ENCODE measurements around the gene TTC13. TPM values are rescaled to one million over a fixed set of nuclear protein-coding genes. Genes with fewer than 3 reads are reported as not detected.
"Not testable (repeated sequence)": the region's sequence is repeated elsewhere in the genome, so short reads cannot be mapped to it uniquely, and the experiment has no call there.

Gene TTC13
- total RNA-seq, 1 experiment from 2014 or later: 11.9 TPM

GRCh38 chr1:230992100-230992774 is 13.6 kb upstream of the TTC13 start:
- no peak for DNase-seq (ENCODE audit: low read depth)

GRCh38 chr1:230987448-230987847 is 8.8 kb upstream of the TTC13 start:
- no peak for DNase-seq (ENCODE audit: low read depth)

GRCh38 chr1:230986976-230987375 is 8.3 kb upstream of the TTC13 start:
- DNase-seq (ENCODE audit: low read depth): peak; percentile 79

GRCh38 chr1:230985711-230986110 is 7.0 kb upstream of the TTC13 start:
- no peak for DNase-seq (ENCODE audit: low read depth)

- DNase-seq (ENCODE audit: low read depth): not testable (repeated sequence)
These were observed 6.2 kb upstream of the TTC13 start for GRCh38 chr1:230984622-230985515.

GRCh38 chr1:230983811-230984210 is 5.2 kb upstream of the TTC13 start:
- DNase-seq (ENCODE audit: low read depth): no peak

DNA sequence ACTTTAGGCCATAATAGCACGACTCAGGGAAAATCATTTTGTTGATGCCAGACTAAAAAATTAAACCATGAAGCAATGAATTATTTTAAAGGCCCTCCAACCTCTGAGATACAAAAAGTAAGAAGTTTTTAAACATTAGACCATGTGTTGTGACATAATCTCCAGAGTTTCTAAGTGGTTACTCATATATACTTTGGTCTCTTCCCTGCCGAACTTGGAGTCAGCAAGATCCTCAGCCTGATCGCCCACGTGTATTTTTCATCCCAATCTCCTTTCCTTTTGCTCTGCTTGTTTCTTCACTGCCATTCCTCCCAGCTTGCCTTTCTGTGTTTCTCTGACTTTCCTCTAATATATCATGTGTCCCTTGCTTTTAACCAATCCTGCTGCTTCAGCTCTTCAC is 4.0 kb upstream of the TTC13 start:
- no peak for DNase-seq (ENCODE audit: low read depth)

GRCh38 chr1:230979952-230980351 is 1.3 kb upstream of the TTC13 start:
- no peak for DNase-seq (ENCODE audit: low read depth)

DNA sequence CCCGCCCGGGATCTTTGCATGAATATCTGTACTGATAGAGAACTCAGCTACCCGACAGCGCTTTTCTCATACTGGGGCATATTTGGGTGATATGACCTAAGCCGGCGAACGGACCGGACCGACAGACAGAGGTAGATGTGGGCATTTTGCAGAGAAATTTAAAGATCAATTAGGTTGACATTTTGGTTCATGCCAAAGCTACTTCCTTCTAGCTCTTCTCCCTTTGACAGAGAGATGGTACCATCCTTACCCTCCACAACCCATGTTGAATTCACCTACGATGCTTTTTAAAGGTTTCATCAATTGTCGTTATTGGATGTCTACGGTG is 692 bp upstream of the TTC13 start:
- DNase-seq (ENCODE audit: low read depth): no peak

GRCh38 chr1:230977761-230978490 is 735 bp downstream of the TTC13 start:
- peak; percentile 30 for DNase-seq (ENCODE audit: low read depth)

DNA sequence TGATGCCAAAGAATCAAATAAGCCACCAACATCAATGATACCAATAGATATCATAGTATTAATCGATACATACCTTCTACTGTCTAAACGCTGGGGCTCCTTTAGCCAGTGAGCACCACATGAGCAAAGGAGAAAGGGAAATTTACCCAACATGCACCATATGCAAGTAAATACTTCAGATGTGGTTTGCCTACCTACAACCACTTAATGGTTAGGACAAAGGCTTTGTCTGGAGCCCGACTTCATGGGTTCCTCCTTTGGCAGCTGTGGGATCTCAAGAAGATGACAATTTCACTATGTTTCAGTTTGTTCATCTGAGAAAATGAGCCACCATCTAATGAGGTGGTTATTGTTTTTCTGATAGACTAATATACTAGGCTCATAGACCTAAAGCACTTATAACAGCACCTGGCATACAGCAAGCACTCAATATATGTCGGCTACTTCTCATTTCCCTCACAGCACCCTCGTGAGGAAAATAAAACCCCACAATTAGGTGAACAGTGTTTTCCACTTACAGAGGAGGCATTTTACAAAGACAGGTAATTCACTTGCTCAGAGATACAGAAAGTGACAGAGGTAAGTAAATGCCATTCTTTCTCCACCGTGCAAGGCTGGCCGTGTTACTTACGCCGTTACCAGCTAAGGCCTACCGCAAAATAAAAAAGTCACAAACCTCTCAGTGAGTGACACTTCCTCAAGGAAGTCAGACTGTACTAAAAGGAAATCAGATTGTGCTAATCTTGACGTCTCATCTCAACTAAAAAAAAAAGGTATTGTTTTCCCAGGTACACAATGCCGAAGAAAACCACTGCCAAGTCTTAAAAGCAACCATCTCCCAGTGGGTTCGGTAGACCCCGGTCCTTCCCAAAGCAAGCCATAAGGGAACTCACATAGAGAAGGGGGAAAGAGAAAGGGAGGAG is 1.6 kb downstream of the TTC13 start:
- no peak for DNase-seq (ENCODE audit: low read depth)

GRCh38 chr1:230976360-230976759 is 2.3 kb downstream of the TTC13 start:
- no peak for DNase-seq (ENCODE audit: low read depth)

DNA sequence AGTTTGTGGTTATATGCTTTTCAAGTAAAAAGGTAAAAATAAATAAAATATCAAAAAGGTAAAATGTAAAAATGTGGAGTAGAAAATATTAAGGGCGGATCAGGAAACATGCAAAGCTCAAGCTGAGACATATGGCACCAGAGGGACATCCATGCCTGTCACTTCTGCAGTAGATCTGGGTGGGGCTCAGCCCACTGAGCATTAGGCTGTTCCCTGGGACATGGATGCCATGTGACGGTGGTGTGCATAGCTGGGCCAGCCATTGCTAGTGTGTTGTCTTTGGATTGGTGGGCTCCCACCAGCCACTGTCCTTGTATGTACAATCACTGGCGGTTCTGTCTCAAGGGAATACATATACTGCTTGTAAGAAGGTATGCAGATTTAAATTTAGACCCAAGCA is 3.0 kb downstream of the TTC13 start:
- no peak for DNase-seq (ENCODE audit: low read depth)

GRCh38 chr1:230972855-230973271 is 5.8 kb downstream of the TTC13 start:
- peak; percentile 38 for DNase-seq (ENCODE audit: low read depth)

DNA sequence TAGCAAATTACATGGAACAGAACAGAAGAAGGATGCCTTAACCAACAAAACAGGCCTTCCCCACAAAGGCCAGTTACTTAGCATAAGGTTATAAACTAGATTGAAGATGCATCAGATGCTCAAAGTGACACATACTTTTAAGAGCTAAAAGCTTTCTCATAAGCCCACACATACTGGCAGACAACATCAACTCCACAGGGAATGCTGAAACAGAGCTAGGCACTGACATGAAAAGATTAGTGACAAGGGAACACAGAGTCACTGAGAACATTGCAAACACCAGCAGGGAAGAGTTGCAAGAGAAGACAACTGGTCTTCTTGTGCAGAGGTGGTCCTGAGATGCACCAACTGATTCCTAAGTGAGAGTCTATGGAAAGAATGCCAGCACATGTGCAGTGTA is 6.9 kb downstream of the TTC13 start:
- no peak for DNase-seq (ENCODE audit: low read depth)

DNA sequence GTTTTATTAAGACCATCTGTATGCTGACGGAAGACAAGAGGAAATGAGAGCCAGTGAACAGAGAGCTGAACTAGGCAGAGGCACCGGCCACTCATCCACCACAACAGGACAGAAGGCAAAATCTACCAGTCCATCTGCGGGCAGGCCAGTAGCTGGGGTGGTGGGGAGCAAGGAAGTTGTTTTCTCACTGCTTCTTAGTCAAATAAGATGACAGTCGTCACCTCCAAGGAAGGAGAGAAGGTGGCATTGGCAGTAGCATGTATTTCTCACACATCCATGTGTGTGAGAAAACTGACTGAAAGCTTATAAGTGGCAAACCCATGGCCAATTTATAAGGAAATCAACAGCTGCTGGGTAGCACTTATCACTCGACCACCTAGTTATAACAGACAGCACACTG is 8.2 kb downstream of the TTC13 start:
- no peak for DNase-seq (ENCODE audit: low read depth)

DNA sequence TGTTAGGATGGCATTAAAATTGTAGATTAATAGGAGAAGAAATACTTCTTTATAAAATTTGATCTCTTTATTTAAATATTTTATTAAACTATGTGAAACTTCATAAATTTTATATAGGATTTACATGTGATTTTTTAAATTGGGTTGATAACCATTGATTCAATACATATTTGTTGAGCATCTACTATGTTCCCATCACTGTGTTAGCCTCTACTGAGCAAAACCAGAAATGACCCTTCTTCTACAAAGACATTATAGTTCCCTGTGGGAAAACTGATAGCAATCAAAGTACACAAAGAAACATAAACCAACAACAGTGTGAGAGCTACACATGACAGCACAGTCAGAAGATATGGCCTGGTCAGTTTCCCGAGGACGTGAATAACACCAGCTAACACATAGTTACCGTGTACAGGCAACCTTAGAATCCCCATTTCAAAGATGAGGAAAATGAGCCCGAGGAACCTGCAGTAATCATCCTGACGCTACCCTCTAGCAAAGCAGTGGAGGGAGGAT is 12.2 kb downstream of the TTC13 start:
- no peak for DNase-seq (ENCODE audit: low read depth)

DNA sequence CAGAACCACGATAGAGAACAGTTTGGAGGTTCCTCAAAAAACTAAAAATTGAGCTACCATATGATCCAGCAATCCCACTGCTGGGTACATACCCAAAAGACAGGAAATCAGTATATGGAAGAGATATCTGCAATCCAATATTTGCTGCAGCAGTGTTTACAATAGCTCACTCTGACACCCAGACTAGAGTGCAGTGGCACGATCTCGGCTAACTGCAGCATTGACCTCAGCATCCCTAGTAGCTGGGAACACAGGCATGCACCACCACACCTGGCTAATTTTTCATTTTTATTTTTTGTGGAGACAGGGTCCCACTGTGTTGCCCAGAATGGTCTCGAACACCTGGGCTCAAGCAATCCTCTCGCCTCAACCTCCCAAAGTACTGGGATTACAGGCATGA is 13.1 kb downstream of the TTC13 start:
- DNase-seq (ENCODE audit: low read depth): no peak

DNA sequence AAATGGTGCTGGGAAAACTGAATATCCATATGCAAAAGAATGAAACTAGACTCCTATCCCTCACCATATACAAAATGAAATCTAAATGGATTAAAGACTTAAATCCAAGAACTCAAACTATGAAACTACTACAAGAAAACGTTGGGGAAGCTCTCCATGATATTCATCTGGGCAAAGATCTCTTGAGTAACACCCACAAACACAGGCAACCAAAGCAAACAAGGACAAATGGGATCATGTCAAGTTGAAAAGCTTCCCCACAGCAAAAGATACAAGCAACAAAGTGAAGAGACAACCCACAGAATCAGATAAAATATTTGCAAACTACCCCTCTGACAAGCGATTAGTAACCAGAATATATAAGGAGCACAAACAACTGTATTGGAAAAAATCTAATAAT is 13.8 kb downstream of the TTC13 start:
- no peak for DNase-seq (ENCODE audit: low read depth)

DNA sequence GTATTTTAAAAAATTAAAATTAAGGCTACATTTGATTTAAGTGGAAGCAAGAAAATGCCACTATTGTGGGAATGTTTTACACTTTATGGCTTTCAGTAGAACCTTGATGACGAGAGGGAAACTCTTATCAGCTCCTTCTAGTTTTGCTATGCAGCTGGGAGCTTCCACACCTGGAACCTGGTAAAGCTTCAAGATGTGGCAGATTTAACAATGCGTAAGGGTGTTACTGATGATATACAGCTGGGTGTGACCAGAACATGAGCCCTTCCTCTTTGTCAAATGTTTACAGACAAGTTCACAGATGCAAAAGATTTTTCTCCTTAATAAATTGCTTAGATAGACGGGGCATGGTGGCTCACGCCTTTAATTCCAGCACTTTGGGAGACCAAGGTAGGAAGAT is 20.3 kb downstream of the TTC13 start:
- DNase-seq (ENCODE audit: low read depth): no peak

- DNase-seq (ENCODE audit: low read depth): no peak
These were observed 21.1 kb downstream of the TTC13 start for GRCh38 chr1:230957580-230957989.

Data from HT1080 (cell line).